Activated T-cell treated with anti-CD3 and anti-CD28 coated beads, Interleukin-2, amount 50 U/mL, for 72 hours (primary cell): ENCODE results near the gene IQCE. TPM values are rescaled to one million over a fixed set of nuclear protein-coding genes. Genes with fewer than 3 reads are reported as not detected.
"Not testable (repeated sequence)": the region's sequence is repeated elsewhere in the genome, so short reads cannot be mapped to it uniquely, and the experiment has no call there.

Experiments
- ATAC-seq, 2 donors: fragments of 150-1000 bp; cut with Tn5 transposase; replicated peaks in 1 of 2; 2 replicates each; pipeline ENCODE4 v1.10.0; 2021; ENCODE audit warnings: moderate library complexity in 2 of 2, mild to moderate bottlenecking in 1 of 2
- DNase-seq, 2 donors: peaks; one replicate each; pipeline ENCODE4 v3.0.0; 2021 to 2022; ENCODE audit warnings: mixed read lengths in 1 of 2
- H3K27ac Mint-ChIP-seq: one replicate; pipeline ENCODE4 v1.8.0; 2022; ENCODE audit warnings: mild to moderate bottlenecking, moderate library complexity, mixed read lengths
- H3K27me3 Mint-ChIP-seq: one replicate; pipeline ENCODE4 v1.8.0; 2022; ENCODE audit warnings: low read depth, mixed read lengths
- H3K36me3 Mint-ChIP-seq, 2 donors: one replicate each; pipeline ENCODE4 v1.8.0; 2022; ENCODE audit warnings: mixed read lengths in 2 of 2, mild to moderate bottlenecking in 1 of 2; ENCODE audit not compliant: insufficient read depth in 2 of 2
- H3K4me1 Mint-ChIP-seq: one replicate; pipeline ENCODE4 v1.8.0; 2022; ENCODE audit warnings: low read depth, mixed read lengths
- H3K4me3 Mint-ChIP-seq, 2 donors: one replicate each; pipeline ENCODE4 v1.8.0; 2022; ENCODE audit warnings: mild to moderate bottlenecking in 2 of 2, mixed read lengths in 2 of 2, moderate library complexity in 2 of 2
- H3K9me3 Mint-ChIP-seq, 2 donors: one replicate each; pipeline ENCODE4 v1.8.0; 2022; ENCODE audit warnings: mixed read lengths in 2 of 2
- total RNA-seq, 2 donors: library from RNA; stranded (reverse); gene quantifications; one replicate each; pipeline ENCODE4 v1.2.3, GENCODE V29; 2022

IQCE gene
- total RNA-seq, 2 donors from 2014 or later, result 11.8 to 12.2 TPM

DNA sequence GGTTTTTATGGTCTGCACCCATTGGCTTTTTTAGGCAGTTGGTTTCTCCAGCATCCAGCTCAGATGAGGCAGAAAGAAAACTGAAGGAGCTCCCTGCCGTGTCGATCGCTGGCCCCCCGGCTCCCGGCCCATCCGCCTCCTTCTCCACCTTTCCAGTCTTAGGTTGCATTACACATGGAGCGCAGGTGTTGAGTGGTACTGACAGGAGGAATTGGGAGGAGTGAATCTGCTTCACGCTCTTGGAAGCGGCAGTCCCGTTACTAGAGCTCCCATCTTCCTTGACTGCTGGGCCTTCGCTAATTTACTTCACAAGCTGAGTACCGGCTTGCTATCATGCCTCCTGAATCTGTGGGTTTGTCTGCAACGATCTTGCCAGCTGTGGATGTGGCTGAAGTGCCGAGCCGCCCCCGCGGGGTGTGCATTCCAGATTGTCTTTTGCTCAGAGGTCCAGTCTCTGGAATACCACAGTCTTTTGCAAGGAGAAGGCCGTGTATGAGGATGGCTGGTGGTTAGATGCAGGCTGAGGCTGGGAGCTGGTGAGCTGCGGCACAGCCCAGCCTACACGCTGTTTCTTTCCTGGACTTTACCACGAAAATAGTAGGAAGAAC lies 17.1 kb downstream of the IQCE start:
- Mint-ChIP-seq H3K4me3 (no peak overlapping the region), H3K27me3 (no peaks in the 10 kb centered on the region), H3K36me3 (peaks cover 1 to 2% of the 10 kb centered on the region in 2 donors), H3K9me3 (no peaks in the 10 kb centered on the region), H3K4me1 (peaks cover 5% of the 10 kb centered on the region), H3K27ac (no peak overlapping the region)
- DNase-seq, result no peak
- no peak for ATAC-seq

DNA sequence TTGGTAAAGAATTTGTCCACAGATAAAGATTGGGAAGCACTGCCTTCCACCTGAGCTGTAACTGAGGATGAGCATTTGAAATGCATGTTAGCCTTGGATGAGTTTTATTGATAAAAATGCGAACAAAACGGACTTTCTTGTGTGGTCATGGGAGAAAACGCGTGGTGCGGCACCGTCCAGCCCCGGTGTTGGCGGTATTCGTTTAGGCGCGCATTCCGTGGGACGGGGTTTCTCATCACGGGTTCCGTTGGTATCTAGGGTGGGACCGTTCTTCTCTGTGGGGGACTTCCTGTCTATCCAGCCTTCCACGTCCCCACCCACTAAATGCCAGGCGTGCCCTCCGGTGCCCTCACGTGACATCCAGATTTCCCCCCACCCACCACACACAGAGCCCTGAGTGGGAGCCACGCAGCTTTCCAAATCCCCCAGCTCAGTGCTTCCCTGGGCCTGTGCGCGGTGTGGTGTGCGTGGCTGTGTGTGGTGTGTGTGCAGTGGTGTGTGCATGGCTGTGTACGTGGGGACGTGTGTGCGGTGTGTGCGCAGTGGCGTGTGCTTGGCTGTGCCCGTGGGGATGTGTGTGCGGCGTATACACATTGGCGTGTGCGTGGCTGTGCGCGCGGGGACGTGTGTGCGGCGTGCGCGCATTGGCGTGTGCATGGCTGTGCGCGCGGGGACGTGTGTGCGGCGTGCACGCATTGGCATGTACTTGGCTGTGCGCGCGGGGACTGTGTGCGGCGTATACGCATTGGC lies 18.1 kb downstream of the IQCE start:
- Mint-ChIP-seq H3K4me1 (peaks cover 5% of the 10 kb centered on the region), H3K36me3 (peaks cover 1 to 2% of the 10 kb centered on the region in 2 donors), H3K9me3 (no peaks in the 10 kb centered on the region), H3K4me3 (no peak overlapping the region), H3K27me3 (no peaks in the 10 kb centered on the region), H3K27ac (no peak overlapping the region)
- no peak for ATAC-seq
- DNase-seq, result no peak

DNA sequence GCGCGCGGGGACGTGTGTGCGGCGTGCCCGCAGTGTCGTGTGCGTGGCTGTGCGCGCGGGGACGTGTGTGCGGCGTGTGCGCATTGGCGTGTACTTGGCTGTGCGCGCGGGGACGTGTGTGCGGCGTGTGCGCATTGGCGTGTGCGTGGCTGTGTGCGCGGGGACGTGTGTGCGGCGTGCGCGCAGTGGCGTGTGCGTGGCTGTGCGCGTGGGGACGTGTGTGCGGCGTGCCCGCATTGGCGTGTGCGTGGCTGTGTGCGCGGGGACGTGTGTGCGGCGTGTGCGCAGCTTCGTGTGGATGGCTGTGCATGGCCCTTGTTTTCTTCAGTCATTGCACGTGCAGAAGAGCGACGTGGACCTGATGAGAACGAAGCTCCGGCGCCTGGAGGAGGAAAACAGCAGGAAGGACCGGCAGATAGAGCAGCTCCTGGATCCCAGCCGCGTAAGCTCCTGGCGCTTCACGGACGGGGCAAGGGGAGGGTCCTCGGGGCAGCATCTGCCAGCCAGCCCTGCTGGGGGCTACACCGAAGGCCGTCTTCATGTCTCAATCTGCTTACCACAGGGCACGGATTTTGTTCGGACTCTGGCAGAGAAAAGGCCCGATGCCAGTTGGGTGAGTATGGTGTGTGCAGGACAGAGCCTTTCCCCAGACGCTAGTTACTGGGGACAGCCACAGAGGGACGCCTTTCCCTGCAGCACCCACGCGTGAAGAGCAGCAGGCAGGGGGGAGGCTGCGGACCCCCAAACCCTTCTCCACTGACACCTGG lies 19.3 kb downstream of the IQCE start:
- Mint-ChIP-seq H3K27me3 (no peaks in the 10 kb centered on the region), H3K4me3 (no peak overlapping the region), H3K27ac (no peak overlapping the region), H3K4me1 (no peaks in the 10 kb centered on the region), H3K36me3 (peaks cover under 1 to 2% of the 10 kb centered on the region in 2 donors), H3K9me3 (no peaks in the 10 kb centered on the region)
- DNase-seq, result no peak
- no peak for ATAC-seq

DNA sequence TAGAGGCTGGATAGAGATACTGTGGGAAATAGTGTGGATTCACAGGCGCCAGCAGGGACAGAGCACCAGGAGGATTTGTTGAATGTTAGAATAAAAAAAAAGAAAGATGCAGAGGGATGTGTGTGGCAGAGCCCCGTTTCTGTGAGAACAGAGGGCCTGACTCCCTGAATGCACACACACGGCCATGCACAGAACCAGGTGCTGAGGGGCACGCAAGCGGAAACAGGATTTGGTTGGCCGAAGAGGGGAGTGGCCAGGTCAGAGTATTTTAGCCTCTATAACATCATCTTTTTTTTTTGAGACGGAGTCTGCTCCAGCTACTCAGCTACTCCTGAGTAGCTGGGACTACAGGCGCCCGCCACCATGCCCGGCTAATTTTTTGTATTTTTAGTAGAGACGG lies 21.9 kb downstream of the IQCE start:
- Mint-ChIP-seq H3K27me3 (no peaks in the 10 kb centered on the region), H3K9me3 (no peaks in the 10 kb centered on the region), H3K27ac (no peak overlapping the region), H3K36me3 (peaks cover 2 to 3% of the 10 kb centered on the region in 2 donors), H3K4me3 (no peak overlapping the region), H3K4me1 (no peaks in the 10 kb centered on the region)
- ATAC-seq (no peak), DNase-seq (no peak)

DNA sequence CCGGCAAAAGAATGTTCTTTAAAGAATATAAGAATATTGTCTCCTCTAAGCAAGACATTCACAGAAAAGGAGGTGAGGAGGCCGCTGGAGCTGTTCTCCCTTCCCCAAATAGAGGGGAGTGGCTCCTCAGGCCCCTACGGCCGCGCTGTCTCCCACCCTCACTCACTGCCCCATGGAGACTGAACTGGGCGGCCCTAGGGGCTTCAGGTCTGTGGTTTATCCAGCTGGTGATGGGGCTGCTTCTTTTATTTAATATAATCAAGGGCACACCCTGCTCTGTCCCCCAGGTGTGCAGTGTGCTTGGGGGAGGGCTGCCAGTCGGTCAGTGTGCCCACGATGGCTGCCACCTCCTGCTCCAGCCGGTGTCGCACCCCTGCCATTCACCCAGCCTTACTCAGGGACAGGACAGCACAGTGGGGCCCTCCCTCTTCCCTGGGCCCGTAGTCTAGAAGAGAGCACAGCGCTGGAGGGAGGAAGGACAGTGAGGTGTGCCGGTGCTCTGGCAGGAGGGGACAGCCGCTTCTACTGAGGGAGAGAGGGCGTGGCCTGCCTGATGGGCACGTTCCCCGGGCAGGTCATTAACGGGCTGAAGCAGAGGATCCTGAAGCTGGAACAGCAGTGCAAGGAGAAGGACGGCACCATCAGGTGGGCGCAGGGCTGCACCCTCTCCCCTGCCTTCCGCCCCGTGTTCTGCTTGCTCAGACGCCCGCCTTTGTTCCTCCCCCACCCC lies 23.4 kb downstream of the IQCE start:
- DNase-seq (no peak), ATAC-seq (no peak)
- H3K36me3 Mint-ChIP-seq, result peaks cover 0 to 3% of the 10 kb centered on the region in 2 donors
- no peaks in the 10 kb centered on the region for H3K9me3 Mint-ChIP-seq
- no peak overlapping the region for H3K27ac Mint-ChIP-seq
- no peaks in the 10 kb centered on the region for H3K27me3 Mint-ChIP-seq
- H3K4me3 Mint-ChIP-seq, result no peak overlapping the region
- H3K4me1 Mint-ChIP-seq, result no peaks in the 10 kb centered on the region

DNA sequence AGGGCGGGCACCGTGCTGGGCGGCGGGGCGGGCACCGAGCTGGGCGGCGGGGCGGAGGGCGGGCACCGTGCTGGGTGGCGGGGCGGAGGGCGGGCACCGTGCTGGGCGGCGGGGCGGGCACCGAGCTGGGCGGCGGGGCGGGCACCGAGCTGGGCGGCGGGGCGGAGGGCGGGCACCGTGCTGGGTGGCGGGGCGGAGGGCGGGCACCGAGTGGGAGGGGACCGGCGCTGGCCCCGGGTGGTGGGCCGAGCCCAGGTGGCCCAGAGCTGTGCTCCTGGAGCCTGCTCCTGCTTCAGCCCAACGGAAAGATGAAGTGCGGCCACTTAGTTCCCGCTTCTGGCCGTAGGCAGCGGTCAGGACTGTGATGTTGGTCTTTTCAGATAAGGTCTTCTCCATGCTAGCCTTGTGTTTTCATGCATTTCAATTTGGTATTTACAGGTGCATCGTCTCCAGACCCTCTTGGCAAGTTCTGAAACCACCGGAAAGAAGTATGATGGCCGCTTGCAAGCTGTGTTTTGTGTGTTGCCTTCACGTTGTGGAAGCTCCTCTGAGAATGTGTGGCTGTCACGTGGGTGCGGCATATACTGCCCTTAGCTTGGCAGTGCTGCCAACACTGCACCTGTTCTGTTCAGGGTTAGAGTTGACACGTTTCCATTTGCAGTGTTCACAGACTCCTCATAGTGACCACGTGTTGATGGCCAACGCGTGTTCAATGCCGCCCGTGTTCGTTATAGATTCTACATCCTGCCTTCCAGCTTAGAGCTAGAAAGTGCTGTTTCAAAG lies 25.2 kb downstream of the IQCE start:
- no peaks in the 10 kb centered on the region for H3K9me3 Mint-ChIP-seq
- no peak overlapping the region for H3K4me3 Mint-ChIP-seq
- H3K4me1 Mint-ChIP-seq, result no peaks in the 10 kb centered on the region
- no peak overlapping the region for H3K27ac Mint-ChIP-seq
- DNase-seq, result no peak
- H3K27me3 Mint-ChIP-seq, result no peaks in the 10 kb centered on the region
- no peak for ATAC-seq
- H3K36me3 Mint-ChIP-seq, result peaks cover 0 to 3% of the 10 kb centered on the region in 2 donors

DNA sequence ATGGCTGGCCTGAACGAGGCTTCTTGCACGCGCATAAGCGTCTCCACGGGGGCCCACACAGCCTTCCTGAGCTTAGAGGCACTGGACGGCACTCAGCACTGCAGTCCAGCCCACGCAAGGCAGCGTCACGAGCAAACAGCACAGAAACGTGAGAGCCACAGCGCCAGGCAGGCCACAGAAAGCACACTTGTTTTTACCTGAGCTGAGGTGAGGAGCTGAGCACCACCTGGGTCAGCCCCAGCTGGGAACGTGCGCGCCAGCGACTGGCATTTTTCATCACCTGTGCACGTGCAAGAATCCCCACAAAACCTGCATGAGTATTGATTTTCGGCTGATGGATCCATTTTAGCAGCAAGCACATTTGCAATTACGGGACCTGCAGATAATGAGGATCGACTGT lies 26.7 kb downstream of the IQCE start:
- no peak overlapping the region for H3K27ac Mint-ChIP-seq

DNA sequence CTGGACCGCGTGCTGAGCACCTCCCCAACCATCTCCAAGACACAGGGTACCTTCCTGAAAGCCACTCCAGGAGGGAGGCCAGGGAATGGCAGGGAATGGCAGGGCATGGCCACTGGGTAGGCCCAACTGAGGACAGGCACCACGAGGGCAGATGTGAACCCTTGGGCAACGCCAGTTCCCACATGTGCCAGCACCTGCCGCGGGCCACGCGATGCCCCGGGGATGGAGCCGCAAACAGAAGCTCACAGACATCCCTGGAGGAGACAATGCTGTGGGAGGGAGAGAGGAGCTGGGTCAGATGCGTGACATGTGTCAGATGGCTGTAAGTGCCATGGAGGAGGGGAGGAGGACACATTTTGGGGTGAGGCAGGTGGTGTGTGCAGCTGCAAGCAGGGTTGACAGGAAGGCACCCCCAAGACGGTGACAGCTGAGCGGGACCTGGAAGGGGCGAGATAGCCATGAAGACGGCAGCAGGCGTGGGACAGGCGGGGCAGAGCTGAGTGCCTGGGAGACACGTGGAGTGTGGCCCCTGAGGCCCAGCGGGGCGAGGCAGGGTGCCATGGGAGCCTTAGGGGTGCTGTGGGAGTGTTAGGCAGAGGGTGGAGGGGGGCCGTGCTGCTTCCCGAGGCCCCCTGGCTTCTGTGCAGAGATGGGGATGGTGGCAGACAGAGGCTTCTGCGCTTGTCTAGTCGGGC lies 27.7 kb downstream of the IQCE start:
- Mint-ChIP-seq H3K4me3 (no peak overlapping the region), H3K9me3 (no peaks in the 10 kb centered on the region), H3K4me1 (no peaks in the 10 kb centered on the region), H3K36me3 (peaks cover 0 to 3% of the 10 kb centered on the region in 2 donors), H3K27ac (no peak overlapping the region), H3K27me3 (no peaks in the 10 kb centered on the region)
- ATAC-seq (no peak), DNase-seq (no peak)

More for the DNA sequence above, 26.7 kb downstream of the IQCE start:
- DNase-seq (no peak), ATAC-seq (no peak)
- H3K4me3 Mint-ChIP-seq, result no peak overlapping the region
- H3K4me1 Mint-ChIP-seq, result no peaks in the 10 kb centered on the region
- H3K9me3 Mint-ChIP-seq, result no peaks in the 10 kb centered on the region
- peaks cover 0 to 3% of the 10 kb centered on the region in 2 donors for H3K36me3 Mint-ChIP-seq
- no peaks in the 10 kb centered on the region for H3K27me3 Mint-ChIP-seq

DNA sequence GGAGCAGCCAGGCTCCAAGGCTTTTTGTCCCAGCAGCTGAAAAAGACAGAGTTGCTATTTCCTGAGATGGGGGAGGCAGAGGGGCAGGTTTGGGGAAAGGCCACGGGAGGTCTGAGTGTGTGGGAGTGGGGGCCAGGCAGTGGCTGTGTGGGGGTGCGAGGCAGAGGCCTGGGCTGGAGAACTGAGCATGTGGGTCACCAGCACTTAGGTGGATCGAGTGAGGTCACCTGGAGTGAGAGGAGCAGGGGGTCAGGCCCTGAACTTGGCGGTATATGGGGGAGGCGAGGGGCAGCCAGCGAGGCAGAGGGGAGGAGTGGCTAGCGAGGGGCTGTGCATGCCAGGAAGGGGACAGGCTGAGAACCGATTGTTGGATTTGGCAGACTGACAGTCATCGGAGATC lies 28.4 kb downstream of the IQCE start:
- H3K27ac Mint-ChIP-seq, result no peak overlapping the region
- ATAC-seq, result no peak
- H3K4me3 Mint-ChIP-seq, result no peak overlapping the region
- no peaks in the 10 kb centered on the region for H3K27me3 Mint-ChIP-seq
- no peaks in the 10 kb centered on the region for H3K9me3 Mint-ChIP-seq
- H3K4me1 Mint-ChIP-seq, result no peaks in the 10 kb centered on the region
- no peak for DNase-seq
- peaks cover 0 to 3% of the 10 kb centered on the region in 2 donors for H3K36me3 Mint-ChIP-seq

DNA sequence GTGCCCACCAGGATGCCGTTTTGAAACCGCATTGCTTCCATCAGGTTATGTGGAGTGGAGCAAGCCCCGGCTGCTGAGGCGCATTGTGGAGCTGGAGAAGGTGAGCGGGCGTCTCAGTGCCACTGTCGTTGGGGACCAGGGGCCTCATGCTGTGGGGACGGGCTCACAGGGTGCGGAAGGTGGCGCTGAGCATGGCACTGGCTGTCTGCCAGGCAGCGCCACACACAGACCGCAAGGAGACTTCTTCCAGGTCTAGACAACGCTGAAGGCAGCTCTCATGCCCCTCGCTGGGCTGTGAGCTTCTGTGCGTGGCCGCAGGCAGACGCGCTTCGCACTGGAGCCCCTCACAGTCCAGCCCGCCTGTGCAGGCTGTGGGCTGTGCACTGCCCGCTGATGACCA lies 29.0 kb downstream of the IQCE start:
- Mint-ChIP-seq H3K36me3 (peaks cover 0 to 3% of the 10 kb centered on the region in 2 donors), H3K4me3 (no peak overlapping the region), H3K9me3 (no peaks in the 10 kb centered on the region), H3K27me3 (no peaks in the 10 kb centered on the region), H3K27ac (no peak overlapping the region), H3K4me1 (no peaks in the 10 kb centered on the region)
- ATAC-seq (no peak), DNase-seq (no peak)

DNA sequence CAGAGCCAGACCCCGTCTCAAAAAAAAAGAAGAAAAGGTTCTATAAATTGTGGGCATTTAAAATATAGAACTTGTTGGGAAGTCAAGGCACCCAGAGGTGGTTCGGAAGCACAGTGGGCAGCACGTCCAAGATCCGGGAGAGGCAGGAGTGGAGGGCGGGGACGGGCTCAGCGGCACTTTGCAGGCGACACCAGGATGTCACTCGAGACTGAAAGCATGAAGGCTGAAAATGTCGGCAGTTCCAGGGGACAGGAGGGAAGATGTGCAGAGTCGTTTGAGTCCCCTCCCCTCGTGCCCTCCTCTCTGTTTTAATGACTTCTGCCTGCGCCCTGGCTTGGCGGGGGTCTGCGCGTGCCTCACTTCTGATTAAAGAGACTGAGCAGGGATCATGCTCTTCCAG lies 30.6 kb downstream of the IQCE start:
- H3K27me3 Mint-ChIP-seq, result no peaks in the 10 kb centered on the region
- no peak overlapping the region for H3K4me3 Mint-ChIP-seq
- DNase-seq (no peak), ATAC-seq (no peak)
- H3K4me1 Mint-ChIP-seq, result no peaks in the 10 kb centered on the region
- H3K27ac Mint-ChIP-seq, result no peak overlapping the region
- peaks cover 0 to 3% of the 10 kb centered on the region in 2 donors for H3K36me3 Mint-ChIP-seq
- H3K9me3 Mint-ChIP-seq, result no peaks in the 10 kb centered on the region

DNA sequence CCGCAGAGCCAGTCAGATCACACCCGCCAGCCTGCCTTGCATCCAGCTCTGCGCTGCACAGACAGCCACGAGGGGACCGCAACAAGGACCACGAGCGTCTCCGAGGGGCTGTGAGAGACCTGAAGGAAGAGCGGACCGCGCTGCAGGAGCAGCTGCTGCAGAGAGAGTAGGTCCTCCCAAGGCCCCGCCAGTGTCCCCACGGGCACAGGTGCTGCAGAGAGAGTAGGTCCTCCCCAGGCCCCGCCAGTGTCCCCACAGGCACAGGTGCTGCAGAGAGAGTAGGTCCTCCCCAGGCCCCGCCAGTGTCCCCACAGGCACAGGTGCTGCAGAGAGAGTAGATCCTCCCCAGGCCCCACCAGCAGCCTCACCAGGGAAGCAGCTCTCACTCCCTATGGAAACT lies 31.2 kb downstream of the IQCE start:
- not testable (repeated sequence) for H3K27me3 Mint-ChIP-seq, H3K9me3 Mint-ChIP-seq, DNase-seq, ATAC-seq, H3K27ac Mint-ChIP-seq, H3K36me3 Mint-ChIP-seq, H3K4me1 Mint-ChIP-seq, H3K4me3 Mint-ChIP-seq
